HG03135 (cell line): ENCODE measurements around the gene TEX35.

ENCODE experiments used
- ATAC-seq: cut with Tn5 transposase; IDR thresholded peaks from one replicate; pipeline ENCODE4 v1.9.1; 2021; ENCODE audit warnings: mild to moderate bottlenecking, moderate library complexity; ENCODE audit not compliant: unreplicated experiment

Gene TEX35

GRCh38 chr1:178516110-178516509 is 3.2 kb downstream of the TEX35 start:
- ATAC-seq = no peak

- no peak for ATAC-seq
Measured at GRCh38 chr1:178518894-178519293, 6.0 kb downstream of the TEX35 start.

- ATAC-seq = no peak
Measured at GRCh38 chr1:178520803-178521202, 7.9 kb downstream of the TEX35 start.

GRCh38 chr1:178521241-178521640 is 8.3 kb downstream of the TEX35 start:
- ATAC-seq = no peak

- ATAC-seq = no peak
Measured at GRCh38 chr1:178527117-178527516, 14.2 kb downstream of the TEX35 start.

GRCh38 chr1:178528228-178528952 is 15.5 kb downstream of the TEX35 start:
- ATAC-seq = no peak

GRCh38 chr1:178528953-178529335 is 16.0 kb downstream of the TEX35 start:
- ATAC-seq = no peak

- ATAC-seq = no peak
Measured at GRCh38 chr1:178529364-178530036, 16.6 kb downstream of the TEX35 start.

GRCh38 chr1:178530037-178530402 is 17.1 kb downstream of the TEX35 start:
- ATAC-seq = no peak

GRCh38 chr1:178530502-178530901 is 17.6 kb downstream of the TEX35 start:
- no peak for ATAC-seq

- ATAC-seq = peak; percentile 21
Measured at GRCh38 chr1:178531887-178532286, 19.0 kb downstream of the TEX35 start.

GRCh38 chr1:178532392-178532791 is 19.5 kb downstream of the TEX35 start:
- ATAC-seq = peak; percentile 70

GRCh38 chr1:178533121-178533946 is 20.4 kb downstream of the TEX35 start:
- ATAC-seq = no peak

- no peak for ATAC-seq
Measured at GRCh38 chr1:178534137-178534868, 21.4 kb downstream of the TEX35 start.

- ATAC-seq = no peak
Measured at GRCh38 chr1:178536329-178536728, 23.4 kb downstream of the TEX35 start.

- no peak for ATAC-seq
Measured at GRCh38 chr1:178536844-178537371, 24.0 kb downstream of the TEX35 start.

- ATAC-seq = no peak
Measured at GRCh38 chr1:178537382-178538090, 24.6 kb downstream of the TEX35 start.

- no peak for ATAC-seq
Measured at GRCh38 chr1:178538192-178538916, 25.4 kb downstream of the TEX35 start.

GRCh38 chr1:178539291-178539690 is 26.4 kb downstream of the TEX35 start:
- no peak for ATAC-seq

- ATAC-seq = no peak
Measured at GRCh38 chr1:178540204-178540603, 27.3 kb downstream of the TEX35 start.
